Neutrophil (primary cell): ENCODE results near the gene PHYKPL.

Source experiments
- H3K27ac ChIP-seq: fragments of 200-600 bp; sonication (generic); 2 replicates; pipeline ENCODE4 v1.5.1; 2016; ENCODE audit warnings: mild to moderate bottlenecking, moderate library complexity
- H3K27me3 ChIP-seq: fragments of 200-600 bp; sonication (generic); 2 replicates; pipeline ENCODE4 v1.6.0; 2016; ENCODE audit warnings: mild to moderate bottlenecking
- H3K36me3 ChIP-seq: fragments of 200-600 bp; sonication (generic); 2 replicates; pipeline ENCODE4 v1.5.1; 2017
- H3K4me1 ChIP-seq, 2 experiments: fragments of 200-600 bp in 1 of 2; sonication (generic) in 1 of 2; 1 replicate in 1 of 2; 2 replicates in 1 of 2; pipeline versions ENCODE4 v1.5.1 to v1.6.1; 2013 to 2016; ENCODE audit warnings: low read depth in 1 of 2, low read length in 1 of 2, mild to moderate bottlenecking in 1 of 2, moderate library complexity in 1 of 2; ENCODE audit not compliant: control insufficient read depth in 1 of 2, insufficient read depth in 1 of 2
- H3K4me3 ChIP-seq, 2 experiments: fragments of 200-600 bp in 1 of 2; sonication (generic) in 1 of 2; 1 replicate in 1 of 2; 2 replicates in 1 of 2; pipeline ENCODE4 v1.5.1; 2013 to 2016; ENCODE audit warnings: low read depth in 1 of 2, low read length in 1 of 2, mild to moderate bottlenecking in 1 of 2, moderate library complexity in 1 of 2
- H3K9me3 ChIP-seq: fragments of 200-600 bp; sonication (generic); 2 replicates; pipeline ENCODE4 v1.5.1; 2016
- TF ChIP-seq, protein P1 (sequence below): fragments of 200-600 bp; sonication (generic); IDR thresholded peaks from 2 replicates; pipeline ENCODE4 v1.5.1; 2016; ENCODE audit warnings: antibody characterized with exemption

Gene PHYKPL

DNA sequence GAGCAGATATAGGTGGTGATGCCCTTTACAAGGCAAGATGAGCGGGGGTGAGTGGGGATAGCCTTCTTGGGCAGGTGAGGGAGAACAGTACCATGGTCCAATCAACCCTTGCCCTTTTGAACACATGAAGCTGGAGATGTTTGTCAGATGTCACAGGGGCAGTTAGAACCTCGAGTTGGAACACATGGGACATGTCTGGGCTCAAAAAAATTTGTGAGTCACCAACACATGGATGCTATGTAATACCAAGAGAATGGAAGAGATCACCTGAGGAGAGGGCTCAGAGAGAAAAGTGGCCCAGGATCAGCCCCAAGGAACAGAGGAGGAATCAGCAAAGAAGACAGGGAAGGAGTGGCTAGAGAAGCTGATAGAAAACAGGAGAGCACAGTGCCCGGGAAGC is 4.7 kb downstream of the PHYKPL start:
- H3K36me3 ChIP-seq, result peaks cover 69% of the 10 kb centered on the region
- TF ChIP-seq, protein P1, sequence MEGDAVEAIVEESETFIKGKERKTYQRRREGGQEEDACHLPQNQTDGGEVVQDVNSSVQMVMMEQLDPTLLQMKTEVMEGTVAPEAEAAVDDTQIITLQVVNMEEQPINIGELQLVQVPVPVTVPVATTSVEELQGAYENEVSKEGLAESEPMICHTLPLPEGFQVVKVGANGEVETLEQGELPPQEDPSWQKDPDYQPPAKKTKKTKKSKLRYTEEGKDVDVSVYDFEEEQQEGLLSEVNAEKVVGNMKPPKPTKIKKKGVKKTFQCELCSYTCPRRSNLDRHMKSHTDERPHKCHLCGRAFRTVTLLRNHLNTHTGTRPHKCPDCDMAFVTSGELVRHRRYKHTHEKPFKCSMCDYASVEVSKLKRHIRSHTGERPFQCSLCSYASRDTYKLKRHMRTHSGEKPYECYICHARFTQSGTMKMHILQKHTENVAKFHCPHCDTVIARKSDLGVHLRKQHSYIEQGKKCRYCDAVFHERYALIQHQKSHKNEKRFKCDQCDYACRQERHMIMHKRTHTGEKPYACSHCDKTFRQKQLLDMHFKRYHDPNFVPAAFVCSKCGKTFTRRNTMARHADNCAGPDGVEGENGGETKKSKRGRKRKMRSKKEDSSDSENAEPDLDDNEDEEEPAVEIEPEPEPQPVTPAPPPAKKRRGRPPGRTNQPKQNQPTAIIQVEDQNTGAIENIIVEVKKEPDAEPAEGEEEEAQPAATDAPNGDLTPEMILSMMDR, result no peak

DNA sequence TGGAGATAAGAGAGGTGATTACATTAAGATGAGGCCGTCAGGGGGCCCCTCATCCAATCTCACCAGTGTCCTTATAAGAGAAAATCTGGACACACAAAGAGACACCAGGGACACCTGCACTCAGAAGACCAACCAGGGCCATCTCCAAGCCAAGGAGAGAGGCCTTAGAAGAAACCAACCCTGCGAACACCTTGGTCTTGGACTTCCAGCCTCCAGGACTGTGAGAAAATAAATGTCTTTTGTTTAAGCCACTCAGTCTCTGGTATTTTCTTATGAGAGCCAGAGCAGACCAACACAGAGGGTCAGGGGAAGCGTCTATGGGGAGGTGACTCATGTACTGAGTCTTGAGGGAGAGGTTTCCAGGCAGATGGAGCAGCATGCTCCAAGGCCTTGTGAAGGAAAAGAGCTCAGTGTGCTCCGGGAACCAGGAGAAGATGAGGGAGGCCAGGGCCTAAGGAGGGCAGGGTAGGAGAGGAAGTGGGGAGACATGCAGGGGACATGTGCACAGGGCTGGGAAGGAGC is 5.4 kb downstream of the PHYKPL start:
- H3K27ac ChIP-seq, result peak overlapping the region; percentile 8
- TF ChIP-seq, protein P1, result no peak
- H3K27me3 ChIP-seq, result no peaks in the 10 kb centered on the region
- no peak overlapping the region for H3K4me3 ChIP-seq
- H3K9me3 ChIP-seq, result no peaks in the 10 kb centered on the region
- peaks cover 19 to 23% of the 10 kb centered on the region in 2 experiments for H3K4me1 ChIP-seq
- H3K36me3 ChIP-seq, result peaks cover 77% of the 10 kb centered on the region

More for the DNA sequence above, 4.7 kb downstream of the PHYKPL start:
- H3K9me3 ChIP-seq, result no peaks in the 10 kb centered on the region
- H3K27ac ChIP-seq, result no peak overlapping the region
- no peaks in the 10 kb centered on the region for H3K27me3 ChIP-seq
- H3K4me1 ChIP-seq, result peaks cover 24 to 25% of the 10 kb centered on the region in 2 experiments
- H3K4me3 ChIP-seq, result no peak overlapping the region

DNA sequence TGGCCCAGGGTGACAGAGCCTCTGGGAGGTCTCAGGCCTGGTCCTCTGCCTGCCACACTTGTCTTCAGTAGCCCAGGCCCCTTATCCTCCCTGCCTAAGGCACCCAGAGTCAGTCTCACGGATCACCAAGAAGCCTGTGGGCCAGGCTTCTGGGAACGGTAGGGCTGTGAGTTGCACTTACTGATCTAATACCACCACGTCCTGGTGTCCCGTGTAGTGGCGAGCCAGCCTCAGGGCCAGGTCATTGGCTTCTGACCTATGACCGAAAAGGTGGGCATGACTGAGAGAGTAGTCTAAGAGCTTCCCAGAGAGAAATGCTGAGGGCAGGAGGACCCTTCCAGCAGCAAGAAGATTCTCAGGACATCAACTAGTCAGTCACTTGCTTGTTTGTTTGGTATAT is 7.4 kb downstream of the PHYKPL start:
- no peaks in the 10 kb centered on the region for H3K27me3 ChIP-seq
- TF ChIP-seq, protein P1, result no peak
- peaks cover 92% of the 10 kb centered on the region for H3K36me3 ChIP-seq

DNA sequence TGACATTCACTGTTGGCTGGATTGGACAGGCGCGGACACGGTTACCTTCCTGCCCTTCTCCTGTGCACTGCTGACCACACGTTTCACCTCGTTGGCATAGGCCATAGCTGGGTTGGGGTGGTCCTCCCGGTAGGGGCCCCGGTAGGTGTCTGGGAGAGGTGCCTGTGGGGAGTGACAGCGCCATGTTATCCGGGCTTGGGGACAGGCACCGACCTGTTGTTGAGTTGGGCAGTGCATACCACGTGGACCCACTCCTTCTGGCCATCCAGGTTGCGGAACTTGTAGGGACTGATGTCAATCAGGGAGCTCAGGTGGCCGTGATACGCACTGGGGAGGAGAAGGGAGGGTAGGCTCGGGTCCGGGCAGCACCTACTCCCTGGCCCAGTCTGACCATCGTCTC is 8.2 kb downstream of the PHYKPL start:
- no peak overlapping the region for H3K27ac ChIP-seq
- no peaks in the 10 kb centered on the region for H3K9me3 ChIP-seq
- TF ChIP-seq, protein P1, result no peak
- H3K4me1 ChIP-seq, result peaks cover 17 to 18% of the 10 kb centered on the region in 2 experiments
- H3K4me3 ChIP-seq, result no peak overlapping the region
- no peaks in the 10 kb centered on the region for H3K27me3 ChIP-seq
- peaks cover 92% of the 10 kb centered on the region for H3K36me3 ChIP-seq

More for the DNA sequence above, 7.4 kb downstream of the PHYKPL start:
- H3K9me3 ChIP-seq, result no peaks in the 10 kb centered on the region
- H3K27ac ChIP-seq, result no peak overlapping the region
- H3K4me3 ChIP-seq, result no peak overlapping the region
- H3K4me1 ChIP-seq, result peaks cover 17 to 24% of the 10 kb centered on the region in 2 experiments

DNA sequence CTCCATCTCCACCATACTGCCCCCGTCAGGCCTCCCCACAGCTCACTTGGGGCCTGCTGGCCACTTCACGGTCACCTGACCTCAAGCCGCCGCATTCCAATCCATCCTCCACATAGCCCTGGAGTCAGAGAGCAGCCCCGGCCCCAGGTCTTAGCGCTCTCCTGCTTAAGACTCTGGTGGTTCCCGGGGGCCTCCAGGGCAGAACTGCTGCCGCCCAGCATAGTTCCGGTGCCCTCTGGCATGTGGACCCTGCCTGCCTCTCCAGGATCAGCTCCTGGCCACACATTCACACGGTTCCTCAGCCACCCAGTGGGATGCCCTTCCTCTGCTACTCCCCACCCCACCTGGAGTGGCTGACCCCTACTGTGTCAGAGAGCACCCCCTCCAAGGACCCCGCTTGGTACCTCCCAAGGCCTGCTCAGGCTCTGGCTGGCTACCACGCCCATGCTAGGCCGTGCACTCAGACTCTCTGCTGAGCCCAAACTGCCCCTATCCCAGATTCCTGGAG is 8.7 kb downstream of the PHYKPL start:
- H3K27me3 ChIP-seq, result no peaks in the 10 kb centered on the region
- H3K4me1 ChIP-seq, result peaks cover 17 to 18% of the 10 kb centered on the region in 2 experiments
- peaks cover 87% of the 10 kb centered on the region for H3K36me3 ChIP-seq
- no peak overlapping the region for H3K27ac ChIP-seq
- TF ChIP-seq, protein P1, result no peak
- H3K4me3 ChIP-seq, result no peak overlapping the region
- no peaks in the 10 kb centered on the region for H3K9me3 ChIP-seq
